Measurements from ENCODE around the gene FBH1. TPM values are rescaled to one million over a fixed set of nuclear protein-coding genes. Genes with fewer than 3 reads are reported as not detected.
"Not testable (repeated sequence)": the region's sequence is repeated elsewhere in the genome, so short reads cannot be mapped to it uniquely, and the experiment has no call there.

Gene FBH1
- total RNA-seq, 1 experiment from 2014 or later, result 90.1 TPM

- peak; percentile 79 for DNase-seq (ENCODE audit: low spot score)
Observed at GRCh38 chr10:5876181-5876768, 13.8 kb upstream of the FBH1 start.

- DNase-seq (ENCODE audit: low spot score), result not testable (repeated sequence)
Observed at GRCh38 chr10:5877041-5877440, 13.0 kb upstream of the FBH1 start.

- DNase-seq (ENCODE audit: low spot score), result no peak
Observed at GRCh38 chr10:5882961-5883360, 7.1 kb upstream of the FBH1 start.

GRCh38 chr10:5885619-5886018, 4.4 kb upstream of the FBH1 start:
- DNase-seq (ENCODE audit: low spot score), result no peak

GRCh38 chr10:5887029-5887428, 3.0 kb upstream of the FBH1 start:
- no peak for DNase-seq (ENCODE audit: low spot score)

GRCh38 chr10:5887641-5888040, 2.4 kb upstream of the FBH1 start:
- no peak for DNase-seq (ENCODE audit: low spot score)

- no peak for DNase-seq (ENCODE audit: low spot score)
Observed at GRCh38 chr10:5888351-5888750, 1.7 kb upstream of the FBH1 start.

GRCh38 chr10:5888843-5889623, 1.0 kb upstream of the FBH1 start:
- DNase-seq (ENCODE audit: low spot score), result peak; percentile 35

GRCh38 chr10:5890452-5890915, 441 bp downstream of the FBH1 start:
- peak; percentile 23 for DNase-seq (ENCODE audit: low spot score)

- DNase-seq (ENCODE audit: low spot score), result no peak
Observed at GRCh38 chr10:5891009-5891408, 966 bp downstream of the FBH1 start.

- no peak for DNase-seq (ENCODE audit: low spot score)
Observed at GRCh38 chr10:5892007-5892406, 2.0 kb downstream of the FBH1 start.

- no peak for DNase-seq (ENCODE audit: low spot score)
Observed at GRCh38 chr10:5893321-5893720, 3.3 kb downstream of the FBH1 start.

- DNase-seq (ENCODE audit: low spot score), result no peak
Observed at GRCh38 chr10:5894403-5894802, 4.4 kb downstream of the FBH1 start.

- no peak for DNase-seq (ENCODE audit: low spot score)
Observed at GRCh38 chr10:5894873-5895272, 4.8 kb downstream of the FBH1 start.

- DNase-seq (ENCODE audit: low spot score), result no peak
Observed at GRCh38 chr10:5895365-5895764, 5.3 kb downstream of the FBH1 start.

- DNase-seq (ENCODE audit: low spot score), result no peak
Observed at GRCh38 chr10:5895804-5896203, 5.8 kb downstream of the FBH1 start.

GRCh38 chr10:5896208-5897052, 6.4 kb downstream of the FBH1 start:
- no peak for DNase-seq (ENCODE audit: low spot score)

GRCh38 chr10:5897053-5897340, 7.0 kb downstream of the FBH1 start:
- no peak for DNase-seq (ENCODE audit: low spot score)

- no peak for DNase-seq (ENCODE audit: low spot score)
Observed at GRCh38 chr10:5897504-5897903, 7.5 kb downstream of the FBH1 start.

- DNase-seq (ENCODE audit: low spot score), result no peak
Observed at GRCh38 chr10:5898163-5898562, 8.1 kb downstream of the FBH1 start.

GRCh38 chr10:5900247-5900646, 10.2 kb downstream of the FBH1 start:
- DNase-seq (ENCODE audit: low spot score), result no peak

- DNase-seq (ENCODE audit: low spot score), result no peak
Observed at GRCh38 chr10:5902511-5903274, 12.7 kb downstream of the FBH1 start.
